ENCODE results near the gene UGT2B15. TPM values are rescaled to one million over a fixed set of nuclear protein-coding genes. Genes with fewer than 3 reads are reported as not detected.
"Not testable (repeated sequence)": the region's sequence is repeated elsewhere in the genome, so short reads cannot be mapped to it uniquely, and the experiment has no call there.

The UGT2B15 gene
- total RNA-seq, 1 donor from 2014 or later: not detected

GRCh38 chr4:68657022-68657594 is 13.3 kb downstream of the UGT2B15 start:
- DNase-seq (ENCODE audit: extremely low read depth, low read depth, low spot score): not testable (repeated sequence)

DNA sequence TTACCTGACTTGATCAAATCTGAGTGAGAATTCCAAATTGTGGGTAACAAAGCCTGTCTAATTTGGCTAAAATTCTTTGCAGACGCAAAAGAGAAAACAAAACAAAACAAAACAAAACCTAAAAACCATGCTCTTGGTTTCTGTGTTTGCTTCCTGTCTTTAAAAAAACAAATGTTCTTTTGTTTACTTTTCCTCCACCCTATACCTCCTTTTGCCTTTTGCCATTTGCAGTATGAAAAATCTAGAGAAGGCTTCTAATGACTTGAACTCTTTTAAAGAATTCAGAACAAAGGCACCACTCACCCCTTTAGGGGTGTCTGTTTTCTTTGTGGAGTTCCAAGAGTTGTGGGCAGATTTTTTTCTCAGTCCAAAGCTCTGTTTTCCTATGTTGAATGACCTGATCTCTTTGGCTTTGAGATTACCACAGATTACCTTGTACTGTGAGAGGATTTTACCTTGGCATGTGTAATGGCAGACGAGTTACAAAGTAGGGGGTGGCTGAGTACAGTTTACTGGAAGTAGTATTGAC is 13.9 kb downstream of the UGT2B15 start:
- DNase-seq (ENCODE audit: extremely low read depth, low read depth, low spot score): not testable (repeated sequence)

DNA sequence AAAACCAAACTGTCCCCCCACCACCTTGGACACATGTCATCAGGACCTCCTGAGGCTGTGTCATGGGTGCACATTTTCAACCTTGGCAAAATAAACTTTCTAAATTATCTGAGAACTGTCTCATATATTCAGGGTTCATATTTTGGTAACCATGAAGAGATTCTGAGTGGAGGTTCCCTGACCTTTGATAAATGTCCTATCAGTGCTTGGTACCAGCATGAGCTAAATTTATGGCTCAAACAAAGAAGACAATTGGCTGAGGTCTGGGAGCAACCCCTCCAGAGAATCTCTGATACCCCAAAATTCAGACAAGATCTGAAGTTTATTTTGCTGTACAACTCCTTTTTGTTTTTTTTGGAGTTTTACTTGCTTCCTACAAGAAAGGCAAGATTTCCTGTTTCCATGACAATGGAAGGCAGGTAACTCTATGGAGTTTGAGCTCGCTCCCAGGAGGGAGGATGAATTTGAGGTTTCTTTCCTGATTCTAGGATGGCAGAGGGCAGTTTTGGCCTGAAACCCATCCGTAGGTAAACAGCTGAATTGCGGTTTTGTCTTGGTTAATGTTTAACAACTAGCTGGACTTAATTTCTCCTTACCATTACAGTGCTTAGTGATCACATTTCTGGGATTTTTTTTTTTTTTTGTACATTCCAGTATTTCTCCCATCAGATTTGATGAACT is 14.5 kb downstream of the UGT2B15 start:
- DNase-seq (ENCODE audit: extremely low read depth, low read depth, low spot score): no peak

GRCh38 chr4:68654946-68655721 is 15.3 kb downstream of the UGT2B15 start:
- no peak for DNase-seq (ENCODE audit: extremely low read depth, low read depth, low spot score)

- no peak for DNase-seq (ENCODE audit: extremely low read depth, low read depth, low spot score)
Measured at GRCh38 chr4:68651932-68652331, 18.5 kb downstream of the UGT2B15 start.

- DNase-seq (ENCODE audit: extremely low read depth, low read depth, low spot score): no peak
Measured at GRCh38 chr4:68630371-68630770, 40.1 kb downstream of the UGT2B15 start.

DNA sequence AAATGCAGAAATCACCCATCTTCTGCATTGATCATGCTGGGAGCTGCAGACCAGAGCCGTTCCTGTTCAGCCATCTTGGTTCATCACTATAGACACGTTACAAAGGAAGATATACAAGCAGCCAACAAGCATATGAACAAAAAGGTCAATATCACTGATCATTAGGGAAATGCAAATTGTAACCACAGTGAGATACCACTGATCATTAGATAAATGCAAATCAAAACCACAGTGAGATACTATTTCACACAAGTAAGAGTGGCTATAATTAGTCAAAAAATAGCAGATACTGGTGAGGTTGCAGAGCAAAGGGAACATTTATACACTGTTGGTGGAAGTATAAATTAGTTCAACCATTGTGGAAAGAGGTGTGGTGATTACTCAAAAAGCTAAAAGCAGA is 47.7 kb downstream of the UGT2B15 start:
- DNase-seq (ENCODE audit: extremely low read depth, low read depth, low spot score): not testable (repeated sequence)

GRCh38 chr4:68617003-68617698 is 53.3 kb downstream of the UGT2B15 start:
- no peak for DNase-seq (ENCODE audit: extremely low read depth, low read depth, low spot score)

GRCh38 chr4:68615699-68616422 is 54.6 kb downstream of the UGT2B15 start:
- no peak for DNase-seq (ENCODE audit: extremely low read depth, low read depth, low spot score)

DNA sequence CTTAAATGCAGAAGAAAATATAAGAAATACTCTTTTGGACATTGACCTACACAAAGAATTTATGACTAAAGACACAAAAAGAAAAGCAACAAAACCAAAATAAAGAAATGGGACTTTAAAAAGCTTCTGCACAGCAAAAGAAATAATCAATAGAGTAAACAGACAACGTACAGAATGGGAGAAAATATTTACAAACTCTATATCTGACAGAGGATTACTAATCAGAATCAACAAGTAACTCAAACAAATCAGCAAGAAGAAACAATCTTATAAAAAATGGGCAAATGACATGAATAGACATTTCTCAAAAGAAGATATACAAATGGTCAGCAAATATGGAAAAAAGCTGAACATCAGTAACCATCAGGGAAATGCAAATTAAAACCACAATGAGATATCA is 56.7 kb downstream of the UGT2B15 start:
- no peak for DNase-seq (ENCODE audit: extremely low read depth, low read depth, low spot score)

DNA sequence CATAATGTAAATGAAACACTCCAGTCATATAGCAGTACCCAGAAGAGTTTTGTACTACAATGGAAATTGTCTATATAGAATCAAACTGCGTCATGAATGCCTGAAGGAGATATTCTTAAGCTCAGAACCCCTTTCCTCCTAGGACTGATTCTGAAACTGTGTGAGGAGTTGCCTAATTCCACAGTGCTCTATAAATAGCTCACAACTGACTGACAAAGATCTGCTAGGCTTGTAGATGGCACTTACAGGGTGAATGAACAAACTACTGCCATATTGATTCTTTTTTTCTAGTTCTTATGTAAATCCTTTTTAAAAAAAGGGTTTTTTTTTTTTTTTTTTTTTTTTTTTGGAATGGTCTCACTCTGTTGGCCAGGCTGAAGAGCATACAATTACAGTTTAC is 64.2 kb downstream of the UGT2B15 start:
- DNase-seq (ENCODE audit: extremely low read depth, low read depth, low spot score): no peak

- no peak for DNase-seq (ENCODE audit: extremely low read depth, low read depth, low spot score)
Measured at GRCh38 chr4:68599150-68599549, 71.3 kb downstream of the UGT2B15 start.

GRCh38 chr4:68597482-68597881 is 73.0 kb downstream of the UGT2B15 start:
- DNase-seq (ENCODE audit: extremely low read depth, low read depth, low spot score): no peak

Other genes starting within 250 kb of the UGT2B15 start
- not detected in 2 replicates for gene TMPRSS11E, start 223.2 kb downstream of the UGT2B15 start, total RNA-seq
- gene UGT2B17, start 94.3 kb downstream of the UGT2B15 start, total RNA-seq: not detected in 2 replicates
- gene UGT2B10, start 145.3 kb upstream of the UGT2B15 start, total RNA-seq: not detected in 2 replicates